T-helper 1 cell treated with Interleukin-12 subunit alpha and Interleukin-12 subunit beta and Interleukin-4 antibody, amounts not matched to agents 30 ng/mL and 1 ng/mL, for 36 hours (primary cell): Measurements from ENCODE around the gene SMURF1. TPM values are rescaled to one million over a fixed set of nuclear protein-coding genes. Genes with fewer than 3 reads are reported as not detected.
"Not testable (repeated sequence)": the region's sequence is repeated elsewhere in the genome, so short reads cannot be mapped to it uniquely, and the experiment has no call there.

Experiments
- intact Hi-C: fragments of 100-400 bp; cut with micrococcal nuclease; formaldehyde crosslinking; loops from one replicate; pipeline ENCODE4 v1.15.1; 2024
- total RNA-seq: library from RNA; stranded (reverse); gene quantifications from 2 replicates; pipeline ENCODE4 v1.2.3, GENCODE V29; 2022

Gene SMURF1
- total RNA-seq, 1 donor from 2014 or later: 18.9 TPM

DNA sequence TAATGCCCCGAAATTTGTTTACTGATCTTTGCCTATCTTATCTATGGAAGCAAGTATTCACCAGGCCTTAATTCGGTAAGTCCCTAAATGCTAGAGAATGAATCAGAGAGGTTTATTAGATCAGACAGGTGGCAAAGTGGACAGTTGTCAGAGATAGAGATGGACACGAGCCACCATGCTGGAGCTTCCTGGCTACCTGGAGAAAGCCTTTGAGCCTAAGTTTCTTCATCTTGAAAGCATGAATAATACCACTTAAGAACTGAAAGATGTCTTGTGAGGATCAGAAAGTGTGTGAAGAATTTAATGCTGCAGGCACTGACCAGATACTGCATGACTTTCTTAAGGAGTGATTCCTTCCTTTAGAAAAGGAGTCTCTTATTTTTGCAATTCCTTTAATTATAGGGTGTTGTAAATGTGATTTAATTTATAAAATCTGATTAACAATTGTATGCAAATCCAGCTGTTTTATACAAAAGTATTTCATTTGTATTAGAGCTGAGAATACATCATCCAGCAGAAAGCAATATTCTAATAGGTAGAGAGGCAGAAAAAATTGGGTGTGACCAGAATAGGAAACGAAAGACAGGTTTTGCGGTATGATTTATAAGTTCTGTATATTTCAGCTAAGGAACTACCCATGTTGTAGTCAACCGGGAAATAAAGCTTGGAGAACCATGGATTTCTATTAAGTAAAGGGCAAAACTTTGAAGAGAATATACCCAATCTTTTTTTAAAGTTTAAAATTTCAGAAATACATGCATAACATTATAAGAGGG lies 82.7 kb downstream of the SMURF1 start:
- intact Hi-C loops: no loop called here

DNA sequence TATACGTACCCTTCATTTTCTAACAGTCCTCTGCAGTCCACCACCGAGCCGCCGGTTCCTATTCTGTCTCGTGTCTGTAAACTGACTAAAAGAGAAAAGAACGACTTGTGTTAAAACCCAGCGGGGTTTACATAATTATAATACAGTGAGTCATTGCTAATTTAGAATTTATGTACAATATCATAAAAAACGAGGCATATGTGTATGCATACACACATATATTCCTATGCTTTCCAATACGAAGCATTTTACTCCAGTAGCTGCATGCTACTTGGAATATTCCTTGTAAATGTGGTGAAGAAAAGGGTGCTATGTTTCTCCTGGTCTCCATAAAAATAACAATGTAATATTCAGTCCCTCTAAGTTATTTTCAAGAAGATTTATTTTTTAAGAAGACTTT lies 89.1 kb downstream of the SMURF1 start:
- intact Hi-C loops: no loop called here

DNA sequence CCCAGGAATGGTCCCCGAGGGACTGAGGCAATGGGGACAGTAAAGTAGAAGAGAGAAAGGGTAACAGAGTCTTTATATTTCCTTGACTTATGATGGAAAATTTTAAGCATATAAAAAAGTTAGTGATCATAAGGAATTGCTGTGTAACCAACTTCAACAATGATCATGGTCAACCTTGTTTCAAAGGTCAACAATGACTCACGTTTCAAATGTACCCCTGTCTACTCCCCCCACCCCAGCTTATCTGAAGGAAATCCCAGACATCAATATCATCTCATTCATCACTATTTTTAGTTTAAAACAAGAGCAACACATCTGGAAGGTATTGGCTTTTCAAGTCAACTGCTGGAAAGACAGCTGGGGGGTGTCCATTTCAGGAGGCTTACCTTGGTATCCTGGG lies 92.9 kb downstream of the SMURF1 start:
- intact Hi-C loops: no loop called here

DNA sequence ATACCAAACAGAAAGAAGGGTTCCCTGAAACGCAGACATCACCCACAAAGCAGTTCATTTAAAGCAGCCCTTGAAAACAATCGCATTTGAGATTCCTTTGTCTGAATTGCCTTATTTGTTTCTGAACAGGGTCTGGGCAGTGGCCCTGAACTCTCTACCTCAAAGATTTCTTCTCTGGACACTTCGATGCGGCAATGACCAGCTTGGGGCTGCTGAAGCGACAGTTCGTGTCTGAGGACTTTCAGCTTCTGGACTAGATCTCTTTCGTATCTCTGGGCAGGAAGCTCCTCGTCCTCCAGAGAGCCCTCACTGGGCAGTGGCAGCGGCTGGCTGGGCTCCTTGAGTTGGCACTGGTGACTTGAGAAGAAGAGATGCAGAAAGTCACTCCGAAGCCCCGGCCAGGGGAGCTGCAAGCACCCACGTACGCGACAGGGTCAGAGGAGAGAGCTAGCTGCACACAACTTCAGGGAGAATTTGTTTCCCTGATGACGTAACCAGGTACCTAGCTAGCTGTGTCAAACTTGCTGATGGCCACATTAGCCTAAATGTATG lies 96.3 kb downstream of the SMURF1 start:
- intact Hi-C loops: no loop called here

DNA sequence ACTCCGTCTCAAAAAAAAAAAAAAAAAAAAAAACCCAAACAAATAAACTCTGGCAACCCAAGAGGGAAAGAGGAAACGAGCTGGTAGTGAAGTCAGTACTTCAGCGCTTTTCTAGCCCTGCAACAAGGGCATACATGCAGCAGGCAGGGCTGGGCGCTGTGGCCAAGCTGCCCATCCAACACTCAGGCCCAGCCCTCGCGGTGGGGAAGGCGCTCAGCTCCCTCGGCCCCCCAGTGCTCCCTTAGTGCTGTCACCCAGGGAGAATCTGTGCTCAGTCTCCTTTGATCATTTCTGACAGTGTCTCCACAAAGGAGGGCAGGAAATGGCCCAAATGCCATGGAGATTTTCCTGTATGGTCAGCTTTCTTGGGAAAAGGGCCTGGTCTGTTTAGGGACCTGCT lies 97.2 kb downstream of the SMURF1 start:
- intact Hi-C loops: no loop called here

DNA sequence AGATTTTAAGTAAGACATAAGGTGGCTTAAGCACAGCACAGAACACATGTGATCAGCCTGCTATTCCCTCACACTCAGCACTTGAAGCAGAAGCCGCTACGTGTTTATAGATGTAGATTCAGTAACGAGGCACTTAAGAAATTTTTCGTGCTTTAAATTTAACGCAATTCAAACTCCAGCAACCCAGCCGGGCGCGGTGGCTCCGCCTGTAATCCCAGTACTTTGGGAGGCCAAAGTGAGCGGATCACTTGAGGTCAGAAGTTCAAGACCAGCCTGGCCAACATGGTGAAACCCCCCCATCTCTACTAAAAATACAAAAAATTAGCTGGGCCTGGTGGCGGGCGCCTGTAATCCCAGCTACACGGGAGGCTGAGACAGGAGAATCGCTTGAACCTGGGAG lies 97.6 kb downstream of the SMURF1 start:
- intact Hi-C loops: not testable (repeated sequence)

DNA sequence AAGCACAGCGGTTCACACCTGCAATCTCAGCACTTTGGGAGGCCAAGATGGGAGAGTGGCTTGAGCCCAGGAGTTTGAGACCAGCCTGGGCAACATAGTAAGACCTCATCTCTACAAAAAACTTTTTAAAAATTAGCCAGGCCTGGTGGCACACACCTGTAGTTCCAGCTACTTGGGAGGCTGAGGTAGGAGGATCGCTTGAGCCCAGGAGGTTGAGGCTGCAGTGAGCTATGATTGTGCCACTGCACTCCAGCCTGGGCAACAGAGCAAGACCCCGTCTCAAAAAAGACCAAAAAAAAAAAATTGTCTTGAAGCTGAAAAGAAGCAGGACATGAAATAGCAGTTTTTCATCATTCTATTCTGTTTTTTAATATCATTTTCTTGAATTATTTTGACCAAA lies 99.0 kb downstream of the SMURF1 start:
- intact Hi-C loops: loop anchor here (5.0 kb wide), 1 partner anchor 97 kb away; the partner anchor contains the start of gene SMURF1

DNA sequence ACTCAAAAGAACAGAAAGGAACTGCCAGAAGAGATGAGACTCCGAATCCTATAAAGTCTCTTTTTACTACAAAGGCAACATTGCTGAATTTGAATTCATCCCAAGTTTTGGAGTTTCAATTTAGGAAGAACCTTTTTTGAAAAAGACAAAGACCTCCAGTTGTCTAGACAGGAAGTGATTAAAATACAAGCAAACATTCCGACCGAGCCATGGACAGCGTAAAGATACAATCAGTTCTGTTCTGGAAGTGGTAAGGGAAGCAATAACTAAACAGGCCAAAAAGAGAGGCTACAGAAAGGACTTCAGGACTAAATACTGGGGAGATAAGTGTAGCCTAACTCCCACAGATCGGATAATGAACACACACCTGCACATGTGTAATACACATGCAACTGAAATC lies 101.0 kb downstream of the SMURF1 start:
- intact Hi-C loops: loop anchor here (5.0 kb wide), 1 partner anchor 99 kb away; the partner anchor contains the start of gene SMURF1

DNA sequence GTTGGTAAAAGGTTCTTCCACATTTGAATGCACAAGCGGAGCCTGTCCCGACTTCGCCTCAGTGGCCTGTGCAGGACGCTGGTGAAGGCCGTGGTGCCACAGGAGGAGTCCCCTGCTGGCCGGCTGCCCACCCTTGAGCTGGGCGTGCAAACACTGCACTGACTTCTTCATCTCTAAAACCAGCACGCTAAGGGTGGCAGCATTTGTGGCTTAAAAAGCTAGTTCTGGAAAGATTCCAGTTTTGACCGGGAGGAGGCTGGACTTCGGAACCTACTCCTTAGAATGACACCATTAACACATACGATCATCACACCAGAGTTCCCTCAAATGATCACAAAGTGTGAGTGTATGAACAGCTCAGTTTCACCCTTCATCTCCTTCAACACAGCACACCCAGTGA lies 102.4 kb downstream of the SMURF1 start:
- intact Hi-C loops: loop anchor here (5.0 kb wide), 1 partner anchor 101 kb away; the partner anchor contains the start of gene SMURF1

DNA sequence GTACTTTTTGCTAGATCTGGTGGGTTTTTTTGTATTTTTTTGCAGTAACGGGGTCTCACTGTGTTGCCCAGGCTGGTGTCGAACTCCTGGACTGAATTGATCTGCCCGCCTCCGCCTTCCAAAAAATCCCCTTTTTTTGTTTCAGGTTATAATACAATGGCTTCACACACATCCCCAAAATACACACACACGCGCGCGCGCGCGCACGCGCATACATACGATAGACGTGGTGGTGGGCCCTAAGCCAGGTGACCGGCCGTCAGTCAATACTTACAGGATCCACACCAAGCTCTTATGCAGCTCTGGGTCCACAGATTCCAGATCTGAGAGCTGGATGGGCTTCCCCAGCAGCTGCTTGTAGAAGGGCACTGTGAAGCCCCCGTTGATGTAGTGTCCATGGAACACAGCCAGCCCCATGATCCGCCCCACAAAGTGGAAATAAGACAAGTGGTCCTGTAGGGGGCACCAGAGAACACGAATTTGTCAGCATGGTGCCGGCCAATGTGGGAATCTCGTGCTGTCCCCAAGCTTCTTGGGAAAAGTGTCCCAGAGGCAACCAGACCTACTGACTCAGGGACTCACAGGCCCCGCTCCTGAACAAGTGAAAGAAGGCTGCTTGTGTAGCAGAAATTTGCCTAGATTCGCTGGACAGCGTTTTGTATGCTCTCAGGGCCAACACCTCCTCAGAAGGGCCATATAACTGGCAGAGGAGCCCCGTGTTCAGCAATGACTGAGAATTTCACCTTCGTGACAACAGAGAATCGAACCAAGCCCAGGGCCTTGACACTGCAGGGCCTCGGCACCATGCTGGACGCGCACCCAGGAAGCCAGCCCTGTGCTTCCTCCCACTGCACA lies 103.6 kb downstream of the SMURF1 start:
- intact Hi-C loops: loop anchor here (1.0 to 5.0 kb wide), 2 partner anchors 102 to 273 kb away; partner anchors contain the start of gene SMURF1

DNA sequence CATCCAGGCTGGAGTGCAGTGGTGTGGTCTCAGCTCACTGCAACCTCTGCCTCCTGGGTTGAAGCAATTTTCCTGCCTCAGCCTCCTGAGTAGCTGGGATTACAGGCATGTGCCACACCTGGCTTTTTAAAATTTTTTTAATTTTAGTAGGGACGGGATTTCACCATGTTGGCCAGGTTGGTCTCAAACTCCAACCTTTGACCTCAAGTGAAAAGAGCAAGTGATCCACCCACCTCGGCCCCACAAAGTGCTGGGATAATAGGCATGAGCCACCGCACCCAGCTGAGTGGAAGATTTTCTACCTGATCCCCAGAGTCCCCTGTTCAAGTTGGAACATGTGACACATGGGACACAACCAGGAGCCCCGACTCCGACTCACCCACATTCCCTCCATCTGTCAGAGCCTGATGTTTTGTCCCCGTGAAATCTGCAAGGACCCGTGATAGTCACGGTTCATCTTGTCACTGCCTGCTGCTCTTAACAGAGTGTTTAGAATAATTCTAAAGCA lies 104.5 kb downstream of the SMURF1 start:
- intact Hi-C loops: no loop called here

DNA sequence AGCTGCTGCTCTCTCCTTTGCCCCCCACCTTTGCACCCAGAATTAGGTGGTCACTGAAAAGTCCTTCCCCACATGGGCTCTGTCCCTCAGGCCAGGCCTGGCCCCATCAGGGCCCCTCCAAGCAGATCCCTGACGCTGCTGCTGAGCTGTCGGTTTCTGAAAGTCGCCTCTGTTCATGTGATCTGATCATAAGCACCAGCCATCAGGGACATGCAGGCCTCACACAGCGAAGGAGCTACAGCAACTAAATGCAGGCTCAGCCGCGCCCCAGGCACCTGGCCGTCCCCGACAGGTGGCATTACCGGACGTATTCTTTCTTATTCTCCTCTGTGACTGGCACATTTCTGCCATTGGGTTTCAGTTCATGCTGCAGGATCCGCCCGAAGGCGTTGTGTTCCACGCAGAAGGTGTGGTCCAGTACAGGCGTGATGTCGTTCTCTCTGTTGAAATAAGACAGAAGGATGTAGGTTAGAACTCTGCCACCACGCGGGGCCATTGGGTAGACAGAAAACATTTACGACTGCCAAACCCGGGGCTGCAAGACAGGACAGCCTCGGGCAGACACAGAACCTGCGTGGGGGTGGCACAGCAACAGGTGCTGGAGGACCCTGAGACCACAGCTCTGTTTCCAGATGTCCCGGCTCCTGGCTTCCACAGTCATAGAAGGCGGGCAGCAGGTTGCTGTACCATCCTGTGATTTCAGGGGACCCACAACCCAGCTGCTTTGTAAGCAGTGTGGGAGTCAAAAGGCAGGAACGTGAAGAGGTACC lies 105.6 kb downstream of the SMURF1 start:
- intact Hi-C loops: no loop called here

DNA sequence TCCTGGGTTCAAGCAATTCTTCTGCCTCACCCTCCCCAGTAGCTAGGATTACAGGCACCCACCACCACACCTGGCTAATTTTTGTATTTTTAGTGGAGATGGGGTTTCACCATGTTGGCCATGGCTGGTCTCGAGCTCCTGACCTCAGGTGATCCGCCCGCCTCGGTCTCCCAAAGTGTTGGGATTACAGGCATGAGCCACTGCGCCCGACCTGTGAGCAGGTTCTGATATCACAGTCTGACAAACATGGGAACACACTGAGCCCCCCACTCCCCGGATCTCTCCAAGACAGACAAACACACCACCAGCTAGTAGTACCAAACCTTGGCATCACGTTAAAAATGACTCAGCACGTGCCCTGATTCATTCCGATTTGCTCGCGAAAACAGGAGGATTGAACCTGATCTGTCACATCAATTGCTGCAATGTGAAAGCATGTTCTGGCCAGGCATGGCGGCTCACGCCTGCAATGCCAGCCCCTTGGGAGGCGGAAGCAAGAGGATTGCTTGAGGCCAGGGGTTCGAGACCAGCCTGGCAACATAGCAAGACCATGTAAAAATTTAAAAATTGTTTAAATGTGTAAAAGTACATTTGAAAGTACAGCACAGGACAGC lies 106.5 kb downstream of the SMURF1 start:
- intact Hi-C loops: no loop called here

DNA sequence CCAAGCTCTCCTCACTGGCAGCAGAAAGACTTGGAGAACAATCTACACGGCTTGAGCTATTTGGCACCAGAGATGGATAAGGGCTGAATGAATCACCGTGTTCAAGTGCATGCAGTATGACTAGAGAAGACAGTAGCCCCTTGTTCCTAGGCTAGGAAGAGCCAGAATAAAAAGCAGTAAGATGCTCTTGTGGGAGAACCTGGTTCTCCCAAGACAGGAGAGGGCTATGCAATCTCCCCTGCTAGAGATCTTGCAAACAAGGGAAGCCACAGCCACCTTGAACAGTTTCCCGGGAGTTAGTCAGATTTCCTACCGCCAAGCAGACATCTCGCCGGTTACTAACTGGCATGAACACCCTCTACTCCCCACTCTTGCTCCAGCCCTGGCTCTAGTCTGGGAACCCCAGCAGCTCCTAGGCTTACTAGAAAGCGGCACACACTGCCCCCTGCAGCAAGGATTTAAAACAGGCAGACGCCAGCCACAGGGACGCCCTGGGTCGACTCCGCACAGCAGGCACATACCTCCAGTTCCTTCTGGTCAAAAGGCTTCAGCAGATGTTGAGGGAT lies 107.3 kb downstream of the SMURF1 start:
- intact Hi-C loops: no loop called here

DNA sequence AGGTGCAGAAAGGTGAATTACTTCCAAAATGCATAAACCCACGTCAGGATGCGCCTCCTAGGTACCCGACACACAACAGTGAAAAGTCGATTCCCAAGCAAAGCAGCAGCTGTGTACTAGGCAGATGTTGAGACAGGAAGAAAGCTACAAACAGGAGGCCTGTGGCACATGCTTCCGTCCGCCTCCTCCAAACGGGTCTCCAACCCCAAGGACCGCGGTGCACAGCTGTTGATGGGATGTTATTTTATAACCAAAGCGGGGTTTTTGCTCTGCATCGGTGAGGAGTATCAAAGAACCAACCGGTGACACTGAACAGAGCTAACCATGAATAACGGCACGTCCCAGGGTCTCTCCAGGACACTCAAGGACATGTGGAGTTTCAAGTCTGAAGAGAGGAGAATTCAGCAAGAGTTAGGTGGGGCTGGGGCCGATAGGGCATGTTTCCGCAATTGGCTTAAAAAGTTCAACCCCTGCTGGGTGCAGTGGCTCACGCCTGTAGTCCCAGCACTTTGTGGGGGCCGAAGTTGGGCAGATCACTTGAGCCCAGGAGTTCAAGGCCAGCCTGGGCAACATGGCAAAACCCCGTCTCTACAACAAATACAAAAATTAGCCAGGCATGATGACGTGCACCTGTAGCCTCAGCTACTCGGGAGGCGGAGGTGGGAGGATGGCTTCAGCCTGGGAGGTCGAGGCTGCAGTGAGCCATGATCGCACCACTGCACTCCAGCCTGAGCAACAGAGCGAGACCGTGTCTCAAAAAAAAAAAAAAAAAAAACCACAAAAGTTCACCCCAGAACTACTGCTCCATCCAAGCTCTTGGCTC lies 108.0 kb downstream of the SMURF1 start:
- intact Hi-C loops: no loop called here

DNA sequence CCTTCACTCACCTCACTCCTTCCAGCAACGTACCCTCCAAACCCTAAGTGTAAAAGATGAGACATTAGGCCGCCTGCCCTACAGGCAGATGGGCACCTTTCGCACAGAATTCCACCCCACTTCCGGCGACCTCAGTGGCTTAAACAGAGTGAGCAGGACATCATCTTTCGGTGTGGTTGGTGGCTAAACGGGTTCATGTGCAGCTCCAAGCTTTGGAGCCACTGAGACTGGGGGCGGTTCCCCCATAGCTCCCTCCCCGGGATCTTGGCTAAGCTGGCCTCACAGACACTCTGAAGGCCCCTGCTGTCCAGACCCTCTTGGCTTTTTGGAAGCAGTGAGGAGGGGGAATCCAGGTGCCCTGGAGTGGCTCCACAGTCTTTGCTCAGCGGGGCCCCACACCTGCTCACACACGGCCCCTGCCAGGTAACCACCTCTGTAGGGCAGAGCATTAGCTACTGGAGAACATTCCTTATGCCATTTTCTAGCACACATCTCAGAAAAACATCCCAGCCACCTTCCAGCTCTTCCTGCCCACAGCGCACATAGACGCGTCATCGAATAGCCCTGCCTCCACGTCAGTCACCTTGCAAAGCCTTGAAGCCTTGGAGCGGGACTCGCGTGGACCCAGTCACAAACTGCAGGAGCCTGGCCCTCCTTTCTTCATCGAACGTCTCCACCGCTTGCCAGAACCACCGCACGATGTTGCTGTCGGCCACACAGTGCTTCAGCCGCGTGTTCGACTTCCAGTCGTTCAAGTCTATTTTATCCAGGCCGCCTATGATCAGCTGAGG lies 108.8 kb downstream of the SMURF1 start:
- intact Hi-C loops: no loop called here

DNA sequence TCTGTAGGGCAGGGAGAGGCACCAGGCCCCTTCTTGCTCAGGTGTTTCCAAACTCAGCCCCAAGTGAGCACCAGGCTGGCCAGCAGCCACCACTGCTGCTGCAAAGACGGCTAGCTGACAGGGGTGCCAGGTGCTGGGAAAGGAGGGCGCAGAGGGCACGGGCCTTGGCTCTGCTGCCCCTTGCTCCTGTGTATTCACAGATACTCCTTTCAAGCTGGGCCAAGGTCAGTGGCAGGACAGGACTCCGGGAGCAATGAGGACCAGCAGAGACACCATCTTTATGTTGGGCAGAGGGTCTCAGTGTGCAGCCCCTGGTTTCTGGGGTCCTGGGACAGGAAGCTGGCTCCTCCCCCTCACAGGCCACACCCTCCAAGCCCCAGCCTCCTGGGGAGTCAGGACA lies 110.1 kb downstream of the SMURF1 start:
- intact Hi-C loops: no loop called here

DNA sequence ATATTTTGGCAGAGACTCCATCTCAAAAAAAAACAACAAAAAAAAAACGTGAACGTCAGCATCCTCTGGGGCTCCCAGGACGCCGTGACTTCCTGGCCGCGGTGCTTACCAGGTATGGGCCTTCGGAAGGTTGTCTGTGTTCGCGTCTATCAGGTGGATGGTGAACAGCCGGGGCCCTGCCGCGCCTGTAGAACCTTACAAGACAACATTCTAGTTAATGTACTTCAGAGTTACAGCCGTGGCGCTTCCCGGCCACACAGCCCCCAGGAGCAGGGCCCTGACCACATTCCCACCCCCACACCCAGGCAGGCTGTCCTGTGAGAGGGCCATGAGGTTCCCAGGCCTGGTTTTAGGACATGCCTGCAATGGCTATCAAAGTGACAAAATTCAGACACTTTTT lies 111.0 kb downstream of the SMURF1 start:
- intact Hi-C loops: no loop called here

DNA sequence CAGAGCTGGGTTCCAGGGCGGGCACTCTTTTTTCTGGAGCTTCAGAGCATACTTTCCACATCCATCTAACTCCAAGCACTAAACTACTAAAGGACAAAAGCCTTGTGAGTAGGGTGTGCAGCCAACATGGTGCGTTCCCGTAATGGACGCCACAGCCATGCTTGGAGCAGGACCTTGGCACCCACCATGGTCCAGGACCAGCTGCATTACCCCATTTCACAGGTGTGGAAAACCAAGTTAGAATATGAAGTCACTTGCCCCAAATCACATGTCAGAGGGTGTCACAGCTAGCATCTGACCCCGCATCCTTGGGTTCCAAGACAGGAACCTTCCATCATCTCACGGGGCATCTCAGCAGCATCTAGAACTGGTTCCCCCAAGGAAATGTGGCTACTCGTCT lies 112.4 kb downstream of the SMURF1 start:
- intact Hi-C loops: no loop called here
